Measurements from ENCODE around the gene PARD6A. TPM values are rescaled to one million over a fixed set of nuclear protein-coding genes. Genes with fewer than 3 reads are reported as not detected.

Gene PARD6A, protein sequence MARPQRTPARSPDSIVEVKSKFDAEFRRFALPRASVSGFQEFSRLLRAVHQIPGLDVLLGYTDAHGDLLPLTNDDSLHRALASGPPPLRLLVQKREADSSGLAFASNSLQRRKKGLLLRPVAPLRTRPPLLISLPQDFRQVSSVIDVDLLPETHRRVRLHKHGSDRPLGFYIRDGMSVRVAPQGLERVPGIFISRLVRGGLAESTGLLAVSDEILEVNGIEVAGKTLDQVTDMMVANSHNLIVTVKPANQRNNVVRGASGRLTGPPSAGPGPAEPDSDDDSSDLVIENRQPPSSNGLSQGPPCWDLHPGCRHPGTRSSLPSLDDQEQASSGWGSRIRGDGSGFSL
- 14.3 and 17.2 TPM in 2 replicates for polyA plus RNA-seq (2014; cell fraction: cytosol; rRNA removed)
- polyA plus RNA-seq (2014; cell fraction: nucleus; rRNA removed) = 9.7 and 9.8 TPM in 2 replicates

DNA sequence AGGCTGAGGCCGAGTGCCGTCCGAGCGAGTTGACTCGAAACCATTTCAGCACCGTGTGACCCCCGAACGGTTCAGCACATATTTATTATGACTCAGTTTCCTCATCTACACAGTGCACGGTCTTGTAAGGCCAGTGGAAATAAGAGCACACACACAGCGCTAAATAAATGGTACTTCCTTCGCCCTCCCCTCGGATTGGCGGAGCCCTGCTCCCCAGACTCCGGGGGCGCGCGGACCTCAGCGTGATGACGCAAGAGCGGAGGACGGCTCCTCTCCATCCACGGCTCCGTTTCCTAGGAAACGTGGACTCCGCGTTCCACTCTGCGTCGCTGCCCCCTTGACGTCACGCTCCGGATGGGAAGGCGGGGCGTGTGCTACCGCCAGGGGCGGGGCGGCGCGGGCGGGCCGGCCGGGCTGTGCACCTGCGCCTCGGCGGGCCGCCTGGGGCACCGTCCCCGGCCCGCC is at the start of gene PARD6A:
Gene PARD6A (plus strand): TSS at position 397 of the 465 bp plus-strand sequence. CDS start 79 bp downstream, outside the sequence.
- DNase-seq (ENCODE audit: low spot score) = peak; percentile 97

DNA sequence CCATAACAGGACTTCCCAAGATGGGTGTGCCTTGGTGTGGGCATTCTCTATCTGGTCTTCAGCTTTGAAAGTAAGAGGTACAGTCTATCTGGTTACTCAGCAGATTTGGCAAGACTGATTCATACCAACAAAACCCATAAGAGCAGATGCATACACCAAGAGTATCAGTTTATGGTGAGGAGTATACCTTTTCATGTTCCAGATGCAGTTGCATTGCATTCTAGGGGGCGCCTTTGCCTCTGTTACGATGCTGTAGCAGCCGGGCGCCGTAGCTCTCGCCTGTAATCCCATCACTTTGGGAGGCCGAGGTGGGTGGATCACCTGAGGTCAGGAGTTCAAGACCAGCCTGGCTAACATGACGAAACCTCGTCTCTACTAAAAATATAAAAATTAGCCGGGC is 47.0 kb upstream of the PARD6A start:
- peak; percentile 16 for DNase-seq (ENCODE audit: low spot score)

DNA sequence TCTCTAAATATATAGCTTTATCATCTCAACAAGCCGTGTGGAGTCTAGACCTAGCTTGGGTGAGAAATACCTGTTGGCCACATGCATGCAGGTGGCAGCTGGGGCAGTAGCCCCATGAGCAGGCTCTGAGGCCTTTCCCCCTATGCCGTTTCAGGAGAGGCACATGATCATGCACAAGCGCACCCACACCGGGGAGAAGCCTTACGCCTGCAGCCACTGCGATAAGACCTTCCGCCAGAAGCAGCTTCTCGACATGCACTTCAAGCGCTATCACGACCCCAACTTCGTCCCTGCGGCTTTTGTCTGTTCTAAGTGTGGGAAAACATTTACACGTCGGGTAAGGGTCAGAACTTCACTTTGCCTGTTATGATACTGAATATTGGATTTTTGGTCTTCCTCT is 32.5 kb upstream of the PARD6A start:
- DNase-seq (ENCODE audit: low spot score) = no peak

DNA sequence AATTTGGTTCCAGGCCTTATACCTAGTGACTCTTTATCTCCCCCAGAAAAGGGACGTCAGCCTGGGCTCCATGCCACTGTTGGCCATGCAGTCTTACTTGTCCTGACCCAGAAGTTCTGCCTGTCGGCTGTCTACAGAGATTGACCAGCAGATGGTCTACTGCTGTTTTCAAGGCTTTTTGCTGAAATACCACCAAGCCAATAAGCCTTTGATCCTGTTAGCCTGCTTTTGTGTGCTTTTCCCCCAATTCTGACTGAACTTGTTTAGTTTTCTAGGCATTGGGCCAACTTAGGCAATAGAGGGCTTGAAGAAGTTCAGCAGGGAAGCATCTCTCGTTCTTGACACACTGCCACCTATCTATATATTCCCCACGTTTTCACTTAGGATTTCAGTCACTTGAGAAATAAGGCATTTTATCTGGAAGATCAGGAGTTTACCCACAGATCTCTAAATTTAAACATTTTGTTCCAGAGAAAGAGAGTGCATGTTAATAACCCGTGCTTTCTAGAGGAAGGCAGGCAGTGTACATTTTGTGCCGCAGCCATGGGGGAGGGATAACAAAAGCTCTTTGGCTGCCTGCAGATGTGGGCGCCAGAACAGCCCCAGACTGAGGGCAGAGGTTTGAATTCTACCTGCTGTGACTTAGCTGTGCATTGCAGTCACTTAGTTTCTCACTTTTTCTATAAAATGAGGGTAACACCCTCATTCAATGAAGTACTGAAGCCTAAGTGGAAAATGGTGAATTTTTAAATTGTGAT is 28.2 kb upstream of the PARD6A start:
- no peak for DNase-seq (ENCODE audit: low spot score)

DNA sequence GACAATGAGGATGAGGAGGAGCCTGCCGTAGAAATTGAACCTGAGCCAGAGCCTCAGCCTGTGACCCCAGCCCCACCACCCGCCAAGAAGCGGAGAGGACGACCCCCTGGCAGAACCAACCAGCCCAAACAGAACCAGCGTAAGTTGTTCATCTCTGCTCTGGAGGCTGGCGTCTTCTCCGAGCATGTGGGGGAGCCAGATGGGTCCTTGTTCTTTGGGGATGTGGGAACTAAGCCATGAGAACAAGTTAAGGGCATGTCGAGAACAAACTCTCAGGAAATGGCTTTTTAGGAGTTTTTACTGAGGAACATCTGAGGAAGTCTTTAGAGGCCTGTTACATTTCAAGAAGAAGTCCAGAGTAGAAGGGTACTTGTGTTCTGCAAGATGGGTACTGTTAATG is 24.0 kb upstream of the PARD6A start:
- DNase-seq (ENCODE audit: low spot score) = no peak

DNA sequence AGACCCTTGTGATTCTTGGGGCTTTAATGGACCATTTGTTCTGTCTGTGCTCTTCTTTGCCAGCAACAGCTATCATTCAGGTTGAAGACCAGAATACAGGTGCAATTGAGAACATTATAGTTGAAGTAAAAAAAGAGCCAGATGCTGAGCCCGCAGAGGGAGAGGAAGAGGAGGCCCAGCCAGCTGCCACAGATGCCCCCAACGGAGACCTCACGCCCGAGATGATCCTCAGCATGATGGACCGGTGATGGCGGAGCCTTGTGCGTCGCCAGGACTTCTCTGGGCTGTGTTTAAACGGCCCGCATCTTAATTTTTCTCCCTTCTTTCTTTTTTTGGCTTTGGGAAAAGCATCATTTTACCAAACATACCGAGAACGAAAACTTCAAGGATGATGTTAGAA is 23.1 kb upstream of the PARD6A start:
- DNase-seq (ENCODE audit: low spot score) = no peak

DNA sequence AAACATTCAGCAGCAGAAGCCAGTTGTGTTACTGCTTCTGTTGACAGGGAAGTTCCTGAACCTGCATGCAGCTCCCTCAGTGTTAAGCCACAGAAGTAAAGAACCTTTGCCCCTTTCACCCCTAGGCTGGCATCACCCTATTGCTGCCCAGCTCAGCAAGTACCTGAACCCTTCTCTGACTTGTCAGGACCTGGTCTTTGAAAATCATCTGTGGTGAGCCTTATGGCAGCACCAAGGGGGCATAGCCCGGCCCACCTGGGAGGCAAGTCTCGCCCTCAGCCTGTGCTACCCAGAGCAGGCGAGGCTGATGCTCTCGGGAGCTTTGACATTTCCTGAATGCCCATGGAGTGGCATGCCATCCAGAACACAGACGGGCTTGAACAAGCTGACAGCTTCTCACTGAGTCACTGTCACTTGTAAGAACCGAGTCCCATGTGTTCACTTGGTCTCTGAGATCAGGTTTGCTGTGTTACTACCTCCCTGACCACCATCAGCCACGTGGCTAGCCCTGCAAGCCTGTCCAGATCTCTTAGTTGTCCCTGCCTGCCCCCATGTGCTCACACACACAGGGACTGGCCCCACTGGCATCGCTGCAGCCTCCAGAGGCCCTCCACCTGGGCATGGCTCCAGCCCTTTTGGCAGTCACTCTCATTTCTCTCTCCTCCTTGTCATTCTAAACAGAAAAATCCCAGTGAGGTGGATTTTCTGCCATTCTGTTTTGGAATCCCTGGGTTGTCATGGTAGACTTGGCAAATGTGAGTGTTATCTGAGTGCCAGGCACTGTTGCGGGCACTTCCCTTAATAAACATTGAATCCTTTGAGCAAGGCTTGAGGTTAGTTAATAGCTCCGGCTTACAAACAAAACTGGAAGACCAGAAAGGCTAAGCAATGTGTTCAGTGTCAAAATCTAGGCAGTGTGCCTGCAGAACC is 18.7 kb upstream of the PARD6A start:
- no peak for DNase-seq (ENCODE audit: low spot score)

DNA sequence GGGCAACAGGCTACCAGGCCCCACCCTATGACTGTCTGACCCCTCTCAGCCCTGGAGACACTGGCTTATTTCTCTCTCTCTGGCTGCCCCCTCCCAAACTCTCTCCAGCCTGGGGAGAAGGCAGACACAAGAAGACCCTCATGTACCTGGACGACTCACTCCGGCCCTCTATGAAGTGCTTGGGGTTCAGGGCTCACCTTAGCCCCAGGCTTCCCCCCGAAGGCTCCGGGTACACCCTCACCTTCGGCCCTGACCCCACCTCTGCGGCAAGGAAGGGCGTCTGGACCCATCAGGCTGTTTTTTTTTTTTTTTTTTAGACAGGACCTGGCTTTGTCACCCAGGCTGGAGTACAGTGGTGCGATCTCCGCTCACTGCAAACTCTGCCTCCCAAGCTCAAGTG is 16.7 kb upstream of the PARD6A start:
- DNase-seq (ENCODE audit: low spot score) = no peak

DNA sequence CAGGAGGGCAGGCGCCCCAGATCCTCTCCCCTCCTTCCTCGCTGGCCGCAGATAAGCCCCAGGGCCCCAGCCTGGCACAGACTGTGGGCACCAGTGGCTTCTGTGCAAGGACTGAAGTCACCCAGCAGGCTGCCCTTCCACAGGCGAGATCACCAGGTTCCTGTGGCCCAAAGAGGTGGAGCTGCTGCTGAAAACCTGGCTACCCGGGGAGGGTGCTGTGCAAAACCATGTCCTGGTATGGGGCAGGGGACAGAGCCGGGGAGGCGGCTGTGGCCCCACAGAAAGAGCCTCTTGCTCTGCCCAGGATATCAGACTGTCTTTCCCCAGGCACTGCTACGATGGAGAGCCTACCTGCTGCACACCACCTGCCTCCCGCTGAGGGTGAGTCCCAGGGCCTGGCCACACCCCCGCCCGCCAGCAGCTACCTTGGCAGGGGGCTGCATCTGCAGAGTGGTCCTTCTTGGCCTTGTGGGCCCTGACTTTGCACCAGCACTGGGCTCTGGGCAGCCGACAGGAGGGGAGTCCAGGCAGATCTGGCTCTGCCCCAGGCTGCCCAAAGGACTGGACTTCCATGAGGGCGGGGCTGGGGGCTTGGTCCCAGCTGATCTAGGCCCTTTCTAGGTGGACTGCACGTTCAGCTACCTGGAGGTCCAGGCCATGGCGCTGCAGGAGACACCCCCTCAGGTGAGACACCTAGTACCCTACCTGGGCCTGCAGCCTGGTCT is 15.2 kb upstream of the PARD6A start:
- no peak for DNase-seq (ENCODE audit: low spot score)

DNA sequence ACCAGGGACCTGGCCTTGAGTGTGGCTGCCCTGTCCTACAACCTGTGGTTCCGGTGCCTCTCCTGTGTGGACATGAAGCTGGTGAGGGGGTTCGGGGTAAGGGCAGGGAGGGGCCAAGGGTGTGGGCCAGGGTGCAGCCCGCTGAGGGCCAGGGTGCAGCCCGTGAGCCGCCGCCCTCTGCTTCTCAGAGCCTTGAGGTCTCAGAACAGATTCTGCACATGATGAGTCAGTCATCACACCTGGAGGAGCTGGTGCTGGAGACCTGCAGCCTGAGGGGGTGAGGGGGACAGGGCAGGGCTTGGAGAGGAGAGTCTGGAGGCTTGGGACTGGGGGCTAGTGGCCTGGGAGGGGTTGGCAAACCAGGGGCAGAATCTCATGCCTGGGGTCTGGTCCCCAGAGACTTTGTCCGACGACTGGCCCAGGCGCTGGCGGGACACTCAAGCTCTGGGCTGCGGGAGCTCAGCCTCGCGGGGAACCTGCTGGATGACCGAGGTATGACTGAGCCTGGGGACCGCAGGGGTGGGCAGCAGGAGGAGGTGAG is 13.6 kb upstream of the PARD6A start:
- peak; percentile 24 for DNase-seq (ENCODE audit: low spot score)

DNA sequence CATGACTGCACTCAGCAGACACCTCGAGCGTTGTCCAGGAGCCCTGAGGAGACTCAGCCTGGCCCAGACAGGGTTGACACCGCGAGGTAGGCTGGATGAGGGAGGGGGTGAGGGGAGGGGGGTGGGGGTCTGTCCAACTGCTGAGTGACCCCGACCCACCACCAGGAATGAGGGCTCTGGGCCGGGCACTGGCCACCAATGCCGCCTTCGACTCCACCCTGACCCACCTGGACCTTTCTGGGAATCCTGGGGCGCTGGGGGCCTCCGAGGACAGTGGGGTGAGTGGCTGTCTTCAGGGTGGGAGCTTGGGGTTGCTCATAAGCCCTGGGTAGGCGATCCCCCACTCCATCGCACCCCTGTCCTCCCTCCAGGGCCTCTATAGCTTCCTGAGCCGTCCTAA is 13.1 kb upstream of the PARD6A start:
- no peak for DNase-seq (ENCODE audit: low spot score)

DNA sequence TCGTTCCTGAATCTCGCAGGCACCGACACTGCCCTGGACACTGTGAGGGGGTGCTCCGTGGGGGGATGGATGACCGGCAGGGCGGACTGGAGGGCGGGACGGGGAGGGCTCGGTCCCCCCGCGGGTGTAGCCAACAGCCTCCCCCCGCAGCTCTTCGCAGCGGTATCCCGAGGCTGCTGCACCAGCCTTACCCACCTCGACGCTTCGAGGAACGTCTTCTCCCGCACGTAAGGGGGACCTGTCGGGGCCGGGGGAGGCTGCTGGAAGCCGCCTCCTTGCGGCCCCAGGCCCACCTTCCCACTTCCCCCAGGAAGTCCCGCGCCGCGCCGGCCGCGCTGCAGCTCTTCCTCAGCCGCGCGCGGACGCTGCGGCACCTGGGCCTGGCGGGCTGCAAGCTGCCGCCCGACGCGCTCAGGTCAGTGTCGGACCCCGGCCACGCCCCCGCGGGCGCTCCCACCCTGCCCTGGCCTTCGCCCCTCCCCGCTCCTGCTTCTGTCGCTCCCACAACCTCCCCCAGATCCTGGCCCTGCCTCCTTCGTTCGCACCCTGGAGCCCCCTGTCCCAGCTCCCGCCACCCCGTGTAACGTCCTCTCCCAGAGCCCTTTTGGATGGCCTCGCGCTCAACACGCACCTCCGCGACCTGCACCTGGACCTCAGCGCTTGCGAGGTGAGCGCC is 12.5 kb upstream of the PARD6A start:
- DNase-seq (ENCODE audit: low spot score) = peak; percentile 35

DNA sequence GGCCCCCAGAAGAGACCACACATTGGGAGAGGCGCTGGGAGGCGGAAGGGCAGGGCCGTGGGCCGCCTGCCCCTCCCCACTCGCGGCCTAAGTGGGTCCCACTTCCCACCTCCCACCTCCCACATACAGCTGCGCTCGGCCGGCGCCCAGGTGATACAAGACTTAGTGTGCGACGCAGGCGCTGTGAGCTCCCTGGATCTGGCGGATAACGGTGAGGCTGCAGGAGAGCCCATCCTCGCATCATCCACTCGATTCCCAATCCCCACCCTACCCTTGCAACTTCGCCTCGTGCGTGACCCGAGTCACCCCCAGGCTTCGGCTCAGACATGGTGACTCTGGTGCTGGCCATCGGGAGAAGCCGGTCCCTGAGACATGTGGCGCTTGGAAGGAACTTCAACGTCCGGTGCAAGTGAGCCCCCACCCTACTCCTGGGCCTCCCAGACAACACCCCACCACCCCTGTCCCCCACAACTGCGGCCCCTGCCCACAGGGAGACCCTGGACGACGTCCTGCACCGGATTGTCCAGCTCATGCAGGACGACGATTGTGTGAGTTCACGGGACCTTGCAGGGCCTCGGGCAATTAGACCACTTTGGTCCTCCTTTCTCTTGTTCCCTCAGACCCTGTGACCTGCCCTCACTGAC is 11.9 kb upstream of the PARD6A start:
- DNase-seq (ENCODE audit: low spot score) = peak; percentile 20

DNA sequence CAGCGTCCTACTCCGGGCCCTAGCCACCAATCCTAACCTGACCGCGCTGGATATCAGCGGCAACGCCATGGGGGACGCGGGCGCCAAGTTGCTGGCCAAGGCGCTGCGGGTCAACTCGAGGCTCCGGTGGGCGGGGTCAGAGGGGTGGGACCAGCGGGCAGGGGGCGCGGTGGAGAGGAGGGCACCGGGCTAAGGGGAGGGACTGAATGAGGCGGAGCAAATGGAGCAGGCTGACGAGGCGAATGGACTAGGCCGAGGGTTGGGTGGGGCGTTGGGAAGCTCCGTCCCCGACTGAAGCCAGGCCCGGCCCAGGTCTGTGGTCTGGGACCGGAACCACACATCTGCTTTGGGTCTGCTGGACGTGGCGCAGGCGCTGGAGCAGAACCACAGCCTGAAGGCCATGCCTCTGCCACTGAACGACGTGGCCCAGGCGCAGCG is 11.2 kb upstream of the PARD6A start:
- DNase-seq (ENCODE audit: low spot score) = peak; percentile 73

DNA sequence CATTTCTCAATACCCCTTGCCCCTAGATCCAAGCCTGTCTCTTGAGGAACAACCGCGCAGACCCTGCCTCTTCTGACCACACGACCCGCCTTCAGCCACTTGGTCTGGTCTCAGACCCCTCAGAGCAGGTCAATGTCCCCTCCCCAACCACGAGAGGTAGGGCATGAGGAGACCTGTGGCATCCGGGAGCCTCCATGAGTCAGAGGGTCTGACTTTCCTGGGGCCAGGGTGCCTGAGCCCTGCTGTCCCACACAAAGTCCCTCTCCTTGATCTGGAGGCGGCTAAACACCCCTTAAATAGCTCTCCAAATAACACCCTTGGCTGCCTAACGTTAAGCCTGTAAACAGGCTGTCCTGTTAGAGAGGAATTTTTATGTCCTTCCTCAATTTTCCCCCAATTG is 10.7 kb upstream of the PARD6A start:
- no peak for DNase-seq (ENCODE audit: low spot score)

DNA sequence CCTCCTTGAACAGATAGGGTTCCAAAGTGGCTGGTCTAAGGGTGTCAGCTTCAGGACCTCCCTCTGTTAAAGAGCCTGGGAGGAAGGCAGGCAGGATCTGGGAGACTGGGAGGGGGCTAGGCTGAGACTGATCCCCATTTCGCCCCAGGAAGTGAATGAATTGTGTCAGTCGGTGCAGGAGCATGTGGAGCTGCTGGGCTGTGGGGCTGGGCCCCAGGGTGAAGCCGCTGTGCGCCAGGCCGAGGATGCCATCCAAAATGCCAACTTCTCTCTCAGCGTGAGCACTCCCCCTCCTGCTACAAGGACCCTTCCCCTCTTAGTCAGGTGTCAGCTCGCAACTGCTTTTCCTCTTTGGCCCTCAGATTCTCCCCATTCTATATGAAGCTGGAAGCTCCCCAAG is 9.7 kb upstream of the PARD6A start:
- no peak for DNase-seq (ENCODE audit: low spot score)

DNA sequence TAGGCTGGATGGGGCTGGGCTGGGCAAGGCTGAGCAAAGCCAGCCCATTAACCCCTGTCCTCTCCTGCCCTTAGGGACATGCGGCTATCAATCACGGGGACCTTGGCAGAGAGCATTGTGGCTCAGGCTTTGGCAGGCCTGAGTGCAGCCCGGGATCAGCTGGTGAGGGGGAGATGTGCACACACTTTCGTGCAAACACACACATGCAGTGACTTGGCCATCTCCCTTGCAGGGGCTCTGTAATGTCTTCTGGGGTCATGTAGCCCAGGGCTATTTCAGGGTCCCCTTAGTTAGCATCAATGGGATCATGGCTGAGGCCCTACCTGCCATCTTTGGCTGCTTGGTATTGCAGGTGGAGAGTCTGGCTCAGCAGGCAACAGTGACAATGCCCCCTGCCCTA is 8.9 kb upstream of the PARD6A start:
- DNase-seq (ENCODE audit: low spot score) = no peak

DNA sequence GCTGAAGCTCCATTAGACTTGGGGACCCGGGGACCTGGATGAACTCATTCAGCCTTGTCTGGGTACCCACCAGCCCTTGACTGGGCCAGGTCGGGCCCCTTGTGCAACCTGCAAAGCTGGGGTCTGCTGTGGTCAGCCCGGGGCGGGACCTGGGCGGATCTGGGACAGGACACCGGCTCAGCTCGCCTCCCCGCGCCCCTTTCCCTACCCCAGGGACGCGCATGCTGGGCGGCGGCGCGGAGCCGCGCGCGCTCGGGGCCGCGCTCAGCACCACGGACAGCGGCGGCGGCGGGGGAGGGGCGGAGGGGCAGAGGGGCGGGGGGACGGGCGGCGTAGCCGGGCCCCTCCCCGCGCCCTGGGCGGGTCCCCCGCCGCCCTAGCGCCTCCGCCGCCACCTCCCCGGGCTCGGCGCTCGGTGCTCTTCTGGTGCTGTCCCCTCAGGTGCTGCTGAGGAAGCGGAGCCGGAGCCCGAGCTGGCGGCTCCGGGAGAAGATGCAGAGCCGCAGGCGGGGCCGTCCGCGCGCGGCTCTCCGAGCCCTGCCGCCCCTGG is 8.1 kb upstream of the PARD6A start:
- DNase-seq (ENCODE audit: low spot score) = peak; percentile 36

DNA sequence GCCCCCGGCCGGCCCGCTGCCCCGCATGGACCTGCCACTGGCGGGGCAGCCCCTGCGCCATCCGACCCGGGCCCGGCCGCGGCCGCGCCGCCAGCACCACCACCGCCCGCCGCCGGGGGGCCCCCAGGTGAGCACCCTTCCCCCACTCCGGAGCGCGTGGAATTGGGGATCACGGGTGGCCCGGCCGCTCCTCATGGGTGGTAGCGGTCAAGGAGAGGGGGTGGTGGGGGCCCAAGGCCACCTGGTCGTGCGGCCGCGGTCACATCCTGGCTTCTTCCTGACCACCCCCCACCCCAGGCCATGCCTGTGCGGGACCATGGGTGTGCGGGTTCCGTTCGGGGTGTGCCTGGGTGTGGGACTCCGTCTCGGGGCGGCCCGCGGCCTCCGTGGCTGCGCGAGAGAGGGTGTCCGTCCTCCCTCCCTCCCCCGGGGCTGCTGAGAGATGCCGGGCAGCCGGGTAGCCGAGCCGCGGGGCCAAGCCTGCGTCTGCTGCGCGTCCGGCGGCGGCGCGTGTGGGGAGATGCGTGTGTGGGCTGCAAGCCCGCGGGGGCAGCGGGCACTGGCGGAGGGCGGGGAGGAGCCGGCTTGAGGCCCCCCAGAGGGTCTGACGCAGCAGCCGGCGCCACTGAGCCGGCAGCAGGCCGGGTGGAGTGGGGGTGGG is 7.5 kb upstream of the PARD6A start:
- peak; percentile 25 for DNase-seq (ENCODE audit: low spot score)
